Upper lobe of left lung (tissue), 6 donors: ENCODE measurements around the gene SCN5A. TPM values are rescaled to one million over a fixed set of nuclear protein-coding genes. Genes with fewer than 3 reads are reported as not detected.

ENCODE experiments used
- ATAC-seq, 2 donors: fragments of 200-7000 bp; cut with Tn5 transposase; one replicate each; pipeline ENCODE4 v1.9.1; 2022; ENCODE audit warnings: mild to moderate bottlenecking in 2 of 2, moderate library complexity in 2 of 2; ENCODE audit not compliant: low FRiP score in 2 of 2
- DNase-seq, 2 donors: peaks; one replicate each; pipeline ENCODE4 v3.0.0-alpha.2; 2019 to 2020
- H3K27ac ChIP-seq, 4 donors: fragments of 200-600 bp; sonication (generic); one replicate each; pipeline ENCODE4 v1.5.1; 2016 to 2019
- H3K27me3 ChIP-seq, 4 donors: fragments of 200-600 bp; sonication (generic); one replicate each; pipeline ENCODE4 v1.5.1; 2017 to 2019
- H3K36me3 ChIP-seq, 4 donors: fragments of 200-600 bp; sonication (generic); one replicate each; pipeline ENCODE4 v1.5.1; 2016 to 2019
- H3K4me1 ChIP-seq, 4 donors: fragments of 200-600 bp; sonication (generic); one replicate each; pipeline ENCODE4 v1.5.1; 2018 to 2019
- H3K4me3 ChIP-seq, 4 donors: fragments of 200-600 bp; sonication (generic); one replicate each; pipeline ENCODE4 v1.5.1; 2017 to 2019; ENCODE audit warnings: mild to moderate bottlenecking in 2 of 4, moderate library complexity in 1 of 4
- H3K9me3 ChIP-seq, 4 donors: fragments of 200-600 bp; sonication (generic); one replicate each; pipeline ENCODE4 v1.5.1; 2018 to 2019
- EP300 ChIP-seq, 4 donors: sonication (generic); formaldehyde crosslinking; IDR thresholded peaks; one replicate each; pipeline ENCODE4 v1.5.1; 2017; ENCODE audit warnings: antibody characterized with exemption in 4 of 4, control low read depth in 2 of 4
- POLR2A ChIP-seq, 4 donors: fragments of 450-650 bp; IDR thresholded peaks; one replicate each; pipeline ENCODE4 v1.5.1; 2016 to 2017; ENCODE audit warnings: antibody characterized with exemption in 4 of 4, mild to moderate bottlenecking in 2 of 4
- POLR2AphosphoS5 ChIP-seq, 2 donors: sonication (generic); formaldehyde crosslinking; IDR thresholded peaks; one replicate each; pipeline ENCODE4 v1.5.1; 2017; ENCODE audit warnings: antibody characterized with exemption in 2 of 2
- WGBS, 2 donors: methylation state at CpG; one replicate each; pipeline ENCODE4 v1.1.5; 2017 to 2018; 5-methylcytosine and 5-hydroxymethylcytosine counted together
- total RNA-seq, 6 donors: library from RNA; depleted of rRNA in 4 of 6; stranded (reverse); fragments of >200 nt in 4 of 6; gene quantifications; one replicate each; pipeline versions ENCODE4 v1.1.0 to v1.2.1, GENCODE V29; 2016 to 2021
- TF ChIP-seq, protein P1 (sequence below), 6 experiments: fragments of 450-650 bp in 4 of 6; fragments of 200-600 bp in 2 of 6; sonication (generic) in 2 of 6; IDR thresholded peaks; one replicate each; pipeline ENCODE4 v1.5.1; 2016 to 2019; ENCODE audit warnings: antibody characterized with exemption in 6 of 6
- donor health status: DM: no; HTN: no; CAD: no; lungs with moderate emphysema.
- donor health status: DM: no; HTN: yes; CAD: no; lungs with severe emphysema.

The SCN5A gene
- total RNA-seq, 6 donors from 2014 or later = under 0.01 to 0.30 (median 0.10) TPM; not detected in 1

DNA sequence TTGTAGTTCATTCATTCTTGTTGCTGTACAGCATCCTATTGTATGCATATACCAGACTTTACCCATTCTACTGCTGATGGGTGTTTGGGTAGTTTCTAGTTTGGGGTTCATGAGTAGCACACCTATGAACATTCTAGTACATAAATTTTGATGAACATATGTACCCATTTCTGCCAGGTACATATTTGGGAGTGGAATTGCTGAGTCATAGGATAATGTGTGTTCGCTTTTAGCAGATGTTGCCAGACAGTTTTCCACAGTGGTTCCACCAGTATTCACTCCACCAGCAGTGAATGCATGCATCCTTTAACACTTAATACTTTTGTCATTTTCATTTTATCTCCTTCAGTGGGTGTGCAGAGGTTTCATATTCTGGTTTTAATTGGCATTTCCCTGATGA is 3.4 kb upstream of the SCN5A start:
- peaks cover 0 to 16% (median 7%) of the 10 kb centered on the region in 4 donors for H3K27me3 ChIP-seq
- WGBS, 2 donors = 92 to 96% methylated on average over 1 of the region's 1 CpG
- DNase-seq (no peak), ATAC-seq (no peak)
- peaks cover 13 to 24% (median 17%) of the 10 kb centered on the region in 4 donors for H3K4me1 ChIP-seq
- TF ChIP-seq EP300 (IDR thresholded peaks at IDR 0.05) = no peak
- TF ChIP-seq, protein P1, sequence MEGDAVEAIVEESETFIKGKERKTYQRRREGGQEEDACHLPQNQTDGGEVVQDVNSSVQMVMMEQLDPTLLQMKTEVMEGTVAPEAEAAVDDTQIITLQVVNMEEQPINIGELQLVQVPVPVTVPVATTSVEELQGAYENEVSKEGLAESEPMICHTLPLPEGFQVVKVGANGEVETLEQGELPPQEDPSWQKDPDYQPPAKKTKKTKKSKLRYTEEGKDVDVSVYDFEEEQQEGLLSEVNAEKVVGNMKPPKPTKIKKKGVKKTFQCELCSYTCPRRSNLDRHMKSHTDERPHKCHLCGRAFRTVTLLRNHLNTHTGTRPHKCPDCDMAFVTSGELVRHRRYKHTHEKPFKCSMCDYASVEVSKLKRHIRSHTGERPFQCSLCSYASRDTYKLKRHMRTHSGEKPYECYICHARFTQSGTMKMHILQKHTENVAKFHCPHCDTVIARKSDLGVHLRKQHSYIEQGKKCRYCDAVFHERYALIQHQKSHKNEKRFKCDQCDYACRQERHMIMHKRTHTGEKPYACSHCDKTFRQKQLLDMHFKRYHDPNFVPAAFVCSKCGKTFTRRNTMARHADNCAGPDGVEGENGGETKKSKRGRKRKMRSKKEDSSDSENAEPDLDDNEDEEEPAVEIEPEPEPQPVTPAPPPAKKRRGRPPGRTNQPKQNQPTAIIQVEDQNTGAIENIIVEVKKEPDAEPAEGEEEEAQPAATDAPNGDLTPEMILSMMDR (IDR thresholded peaks at IDR 0.05) = no peak
- TF ChIP-seq POLR2AphosphoS5 (IDR thresholded peaks at IDR 0.05) = no peak
- no peak for TF ChIP-seq POLR2A (IDR thresholded peaks at IDR 0.05)
- no peak overlapping the region for H3K27ac ChIP-seq
- H3K36me3 ChIP-seq = no peaks in the 10 kb centered on the region
- H3K9me3 ChIP-seq = no peaks in the 10 kb centered on the region
- no peak overlapping the region for H3K4me3 ChIP-seq

DNA sequence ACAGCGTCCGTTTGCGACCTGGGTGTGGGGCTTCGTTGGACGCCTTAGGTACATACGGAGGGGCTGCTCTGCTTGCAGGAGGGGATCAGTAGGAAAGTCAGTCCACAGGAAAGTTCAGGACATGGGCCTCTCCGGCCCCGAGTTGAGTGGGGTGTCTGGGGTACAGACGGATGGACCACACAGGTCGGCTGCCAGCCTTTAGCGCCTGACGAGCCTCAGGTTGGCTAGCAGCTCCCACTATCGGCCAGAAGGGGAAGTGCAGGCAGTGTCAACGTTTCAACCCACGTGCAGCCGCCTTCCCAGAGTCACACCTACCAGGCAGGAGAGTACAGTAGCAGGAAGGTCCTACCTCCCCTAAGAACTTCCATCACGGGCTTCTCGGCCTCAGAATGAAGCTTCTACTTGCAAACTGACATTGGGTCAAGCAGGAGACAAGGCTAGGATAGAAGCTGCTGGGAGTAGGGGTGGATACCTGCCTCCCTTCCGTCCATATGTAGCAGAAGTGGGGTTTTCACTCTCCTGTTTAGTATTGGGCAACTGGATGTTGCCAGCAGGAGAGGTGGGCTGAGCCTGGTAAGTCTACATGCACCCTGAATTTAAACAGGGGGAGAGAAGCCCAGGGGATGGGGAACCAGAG is 1.8 kb upstream of the SCN5A start:
- Histone ChIP-seq H3K9me3 (no peaks in the 10 kb centered on the region), H3K4me3 (no peak overlapping the region), H3K27me3 (peaks cover 0 to 19% (median 7%) of the 10 kb centered on the region in 4 donors), H3K4me1 (peaks cover 13 to 24% (median 17%) of the 10 kb centered on the region in 4 donors), H3K27ac (no peak overlapping the region), H3K36me3 (no peaks in the 10 kb centered on the region)
- WGBS, 2 donors = 11 to 14% methylated on average over 16 to 19 of the region's 19 CpGs
- ATAC-seq (peak; percentile 80 to 81), DNase-seq (peak; percentile 29 to 73)
- TF ChIP-seq, protein P1 (IDR thresholded peaks at IDR 0.05) = peak; percentile 85 to 96 (median 89)
- no peak for TF ChIP-seq POLR2AphosphoS5 (IDR thresholded peaks at IDR 0.05)
- TF ChIP-seq EP300 (IDR thresholded peaks at IDR 0.05) = no peak
- TF ChIP-seq POLR2A (IDR thresholded peaks at IDR 0.05) = no peak

DNA sequence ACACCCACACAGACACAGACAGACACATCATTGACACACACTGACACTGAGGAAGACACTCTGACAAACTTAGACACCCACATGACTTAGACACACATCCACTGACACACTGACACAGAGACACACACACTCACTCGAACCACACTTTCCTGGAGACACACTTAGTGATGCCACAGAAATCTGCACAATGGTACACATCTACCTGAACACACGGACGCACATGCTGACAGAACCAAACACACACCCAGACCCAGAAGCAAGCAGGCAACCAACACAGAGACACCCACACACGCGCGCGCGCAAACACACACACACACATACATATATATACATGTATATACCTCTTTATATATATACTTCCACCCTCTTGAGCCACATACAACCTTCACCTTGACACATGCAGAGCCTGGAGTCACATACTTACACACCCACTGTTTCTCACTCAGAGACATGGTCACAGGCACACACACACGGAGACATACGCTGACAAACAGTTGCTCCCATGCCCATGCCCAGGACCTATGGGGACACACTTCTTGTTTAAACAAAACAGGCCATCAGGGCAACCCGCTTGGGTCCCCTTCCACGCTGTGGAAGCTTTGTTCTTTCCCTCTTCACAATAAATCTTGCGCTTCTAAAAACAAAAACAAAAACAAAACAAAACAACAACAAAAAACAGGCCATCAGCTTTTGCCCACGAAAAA is 913 bp upstream of the SCN5A start:
- no peaks in the 10 kb centered on the region for H3K9me3 ChIP-seq
- peaks cover 0 to 19% (median 7%) of the 10 kb centered on the region in 4 donors for H3K27me3 ChIP-seq
- H3K36me3 ChIP-seq = no peaks in the 10 kb centered on the region
- DNase-seq = peak in 1 of 2 donors; percentile 47
- no peak for TF ChIP-seq POLR2A (IDR thresholded peaks at IDR 0.05)
- TF ChIP-seq EP300 (IDR thresholded peaks at IDR 0.05) = no peak
- TF ChIP-seq POLR2AphosphoS5 (IDR thresholded peaks at IDR 0.05) = no peak
- TF ChIP-seq, protein P1 (IDR thresholded peaks at IDR 0.05) = no peak
- H3K27ac ChIP-seq = no peak overlapping the region
- WGBS, 2 donors = 69% methylated on average over 14 of the region's 14 CpGs
- peaks cover 13 to 24% (median 17%) of the 10 kb centered on the region in 4 donors for H3K4me1 ChIP-seq
- no peak overlapping the region for H3K4me3 ChIP-seq
- no peak for ATAC-seq

DNA sequence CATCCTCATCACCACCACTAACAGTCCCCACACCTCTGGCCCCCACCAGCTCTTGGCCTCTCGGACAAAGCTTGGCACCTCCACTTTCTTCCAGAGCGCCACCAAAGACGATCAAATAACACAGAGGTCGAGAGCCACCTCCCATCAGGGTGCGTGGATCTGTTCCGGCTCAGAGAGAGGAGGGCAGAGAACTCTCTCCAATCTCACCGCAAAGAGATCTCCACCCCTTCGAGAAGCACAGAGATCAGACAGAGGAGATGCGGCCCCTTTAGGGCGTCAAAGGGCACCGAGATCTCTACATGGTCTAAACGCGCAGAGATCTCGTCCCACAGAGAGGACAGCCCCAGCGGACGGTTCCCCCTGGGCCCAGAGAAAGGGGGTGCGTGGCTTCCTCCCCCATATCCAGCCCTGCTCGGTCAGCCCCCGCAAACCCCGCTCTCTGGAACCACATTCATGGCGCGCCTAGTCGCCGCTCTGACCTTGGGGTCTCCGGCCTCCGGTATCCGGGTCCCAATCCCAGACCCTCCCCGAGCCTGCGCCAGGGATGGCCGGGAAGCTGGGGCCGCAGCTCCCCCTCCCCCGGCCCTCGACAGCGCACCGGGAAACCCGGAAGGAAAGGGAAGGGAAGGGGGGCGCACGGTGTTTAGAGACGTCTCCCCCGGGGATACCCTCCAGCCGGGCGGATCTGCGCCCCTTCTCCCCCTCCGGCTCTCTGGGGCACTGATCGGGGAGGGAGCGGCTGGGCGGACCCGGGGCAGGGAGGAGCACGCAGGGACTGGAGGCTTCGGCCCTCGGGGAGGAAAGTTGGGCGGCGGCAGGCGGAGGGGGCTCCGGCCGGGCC is 608 bp downstream of the SCN5A start:
- 12 to 22% methylated on average over 17 to 18 of the region's 56 CpGs for WGBS, 2 donors
- Histone ChIP-seq H3K27ac (no peak overlapping the region), H3K27me3 (peaks cover 0 to 19% (median 7%) of the 10 kb centered on the region in 4 donors), H3K36me3 (no peaks in the 10 kb centered on the region), H3K9me3 (no peaks in the 10 kb centered on the region), H3K4me1 (peaks cover 13 to 24% (median 17%) of the 10 kb centered on the region in 4 donors), H3K4me3 (peak overlapping the region; percentile 14 to 55 (median 50))
- DNase-seq (no peak), ATAC-seq (no peak)
- TF ChIP-seq POLR2AphosphoS5 (IDR thresholded peaks at IDR 0.05) (no peak), EP300 (IDR thresholded peaks at IDR 0.05) (no peak), POLR2A (IDR thresholded peaks at IDR 0.05) (no peak)
- TF ChIP-seq, protein P1 (IDR thresholded peaks at IDR 0.05) = no peak
